OCI-LY1 (cell line): Measurements from ENCODE around the gene ACTA1.
"Not testable (repeated sequence)": the region's sequence is repeated elsewhere in the genome, so short reads cannot be mapped to it uniquely, and the experiment has no call there.

Experiments used
- H2AFZ ChIP-seq: fragments of 200-600 bp; sonication (generic), shearing (Covaris generic); 2 replicates; pipeline ENCODE4 v1.6.0; 2014; ENCODE audit warnings: antibody characterized with exemption, mild to moderate bottlenecking, low read length
- H3F3A ChIP-seq: fragments of 200-600 bp; sonication (generic), shearing (Covaris generic); 2 replicates; pipeline ENCODE4 v1.6.0; 2014; ENCODE audit warnings: mild to moderate bottlenecking, antibody characterized with exemption, low read length, moderate library complexity; ENCODE audit not compliant: insufficient read depth
- H3K27ac ChIP-seq: fragments of 200-600 bp; sonication (generic); 2 replicates; pipeline ENCODE4 v1.5.1; 2014; ENCODE audit warnings: low read length, mixed run types, mild to moderate bottlenecking, low read depth; ENCODE audit not compliant: poor library complexity, severe bottlenecking
- H3K27me3 ChIP-seq: fragments of 200-600 bp; sonication (generic); 2 replicates; pipeline ENCODE4 v1.6.0; 2014; ENCODE audit warnings: antibody characterized with exemption, mild to moderate bottlenecking, low read length, moderate library complexity; ENCODE audit not compliant: insufficient read depth
- H3K36me3 ChIP-seq: fragments of 200-600 bp; sonication (generic); 2 replicates; pipeline ENCODE4 v1.6.1; 2014; ENCODE audit warnings: mild to moderate bottlenecking, antibody characterized with exemption, low read length, moderate library complexity, mixed read lengths; ENCODE audit not compliant: insufficient read depth
- H3K4me1 ChIP-seq: fragments of 200-600 bp; sonication (generic); 2 replicates; pipeline ENCODE4 v1.5.1; 2014; ENCODE audit warnings: mild to moderate bottlenecking, low read length, moderate library complexity; ENCODE audit not compliant: insufficient read depth, severe bottlenecking
- H3K4me2 ChIP-seq: fragments of 200-600 bp; sonication (generic), shearing (Covaris generic); 2 replicates; pipeline ENCODE4 v1.6.1; 2014; ENCODE audit warnings: low read length
- H3K4me3 ChIP-seq: fragments of 200-600 bp; sonication (generic); 2 replicates; pipeline ENCODE4 v1.5.1; 2014; ENCODE audit warnings: low read length, low read depth, mild to moderate bottlenecking, mixed read lengths; ENCODE audit not compliant: poor library complexity, severe bottlenecking
- H3K79me2 ChIP-seq: fragments of 200-600 bp; shearing (Covaris generic); 2 replicates; pipeline ENCODE4 v1.6.1; 2016; ENCODE audit warnings: mixed run types, low read length, mixed read lengths; ENCODE audit not compliant: insufficient read depth
- H3K9ac ChIP-seq: fragments of 200-600 bp; sonication (generic), shearing (Covaris generic); 2 replicates; pipeline ENCODE4 v1.6.1; 2014; ENCODE audit warnings: mild to moderate bottlenecking, low read length, mixed read lengths
- H3K9me2 ChIP-seq: fragments of 200-600 bp; sonication (generic), shearing (Covaris generic); 2 replicates; pipeline ENCODE4 v1.6.1; 2014; ENCODE audit warnings: low read depth, mild to moderate bottlenecking, low read length, mixed read lengths
- H3K9me3 ChIP-seq: fragments of 200-600 bp; shearing (Covaris generic); 2 replicates; pipeline ENCODE4 v1.6.1; 2014; ENCODE audit warnings: low read length, mixed read lengths
- H4K20me1 ChIP-seq: fragments of 200-600 bp; sonication (generic), shearing (Covaris generic); 2 replicates; pipeline ENCODE4 v1.6.0; 2016; ENCODE audit warnings: mild to moderate bottlenecking, low read length; ENCODE audit not compliant: insufficient read depth
- EZH2 ChIP-seq: fragments of 200-600 bp; sonication (generic), shearing (Covaris generic); IDR thresholded peaks from 2 replicates; pipeline ENCODE4 v1.8.0; 2017; ENCODE audit warnings: borderline replicate concordance, mixed run types, mild to moderate bottlenecking, antibody characterized with exemption, low read length, moderate library complexity, mixed read lengths
- TF ChIP-seq, protein P1 (sequence below): fragments of 200-600 bp; sonication (generic), shearing (Covaris generic); IDR thresholded peaks from 2 replicates; pipeline ENCODE4 v1.5.1; 2017; ENCODE audit warnings: mild to moderate bottlenecking, antibody characterized with exemption, low read length, moderate library complexity, mixed read lengths

Gene ACTA1

DNA sequence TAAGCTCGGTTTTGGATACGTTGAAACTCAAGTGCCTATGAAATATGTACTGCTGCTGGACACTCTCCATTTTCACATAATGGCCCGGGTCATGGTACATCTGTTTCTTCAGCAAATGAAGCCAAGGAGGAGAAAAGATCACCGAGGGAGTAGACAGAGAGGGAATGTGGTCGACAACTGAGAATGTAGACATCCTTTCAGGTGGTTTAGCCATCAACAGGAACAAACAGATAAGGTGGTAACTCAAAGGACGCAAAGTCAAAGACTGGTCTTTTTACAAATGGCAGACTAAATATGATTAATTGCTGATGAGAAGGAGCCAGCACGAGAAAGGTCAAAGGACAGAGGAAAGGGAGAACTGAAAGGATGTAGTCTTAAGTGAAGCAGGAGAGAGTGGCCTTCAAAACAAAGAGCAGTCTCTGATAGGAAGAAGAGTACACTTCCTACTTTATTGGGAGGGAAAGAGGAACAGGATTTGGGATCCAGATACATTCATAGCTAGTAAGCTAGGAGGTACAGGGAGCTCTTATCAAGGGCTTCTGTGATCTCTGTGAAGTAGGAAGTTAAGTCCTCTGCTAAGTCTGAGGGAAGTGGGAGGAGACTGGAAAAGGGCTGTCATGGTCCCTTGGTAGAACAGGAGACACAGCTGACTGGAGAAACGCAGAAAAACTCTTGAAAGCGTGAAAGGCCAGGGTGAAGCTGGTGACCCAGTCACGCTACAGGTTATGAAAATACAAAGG, 45.9 kb upstream of the ACTA1 start:
- peak overlapping the region; percentile 21 for H3K4me3 ChIP-seq
- H3K36me3 ChIP-seq: peaks cover 55% of the 10 kb centered on the region
- TF ChIP-seq EZH2: no peak
- TF ChIP-seq, protein P1, sequence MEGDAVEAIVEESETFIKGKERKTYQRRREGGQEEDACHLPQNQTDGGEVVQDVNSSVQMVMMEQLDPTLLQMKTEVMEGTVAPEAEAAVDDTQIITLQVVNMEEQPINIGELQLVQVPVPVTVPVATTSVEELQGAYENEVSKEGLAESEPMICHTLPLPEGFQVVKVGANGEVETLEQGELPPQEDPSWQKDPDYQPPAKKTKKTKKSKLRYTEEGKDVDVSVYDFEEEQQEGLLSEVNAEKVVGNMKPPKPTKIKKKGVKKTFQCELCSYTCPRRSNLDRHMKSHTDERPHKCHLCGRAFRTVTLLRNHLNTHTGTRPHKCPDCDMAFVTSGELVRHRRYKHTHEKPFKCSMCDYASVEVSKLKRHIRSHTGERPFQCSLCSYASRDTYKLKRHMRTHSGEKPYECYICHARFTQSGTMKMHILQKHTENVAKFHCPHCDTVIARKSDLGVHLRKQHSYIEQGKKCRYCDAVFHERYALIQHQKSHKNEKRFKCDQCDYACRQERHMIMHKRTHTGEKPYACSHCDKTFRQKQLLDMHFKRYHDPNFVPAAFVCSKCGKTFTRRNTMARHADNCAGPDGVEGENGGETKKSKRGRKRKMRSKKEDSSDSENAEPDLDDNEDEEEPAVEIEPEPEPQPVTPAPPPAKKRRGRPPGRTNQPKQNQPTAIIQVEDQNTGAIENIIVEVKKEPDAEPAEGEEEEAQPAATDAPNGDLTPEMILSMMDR: no peak
- H3K27ac ChIP-seq: peak overlapping the region; percentile 63
- no peaks in the 10 kb centered on the region for H3K9me3 ChIP-seq
- no peak overlapping the region for H2AFZ ChIP-seq
- H3F3A ChIP-seq: no peaks in the 10 kb centered on the region
- H3K79me2 ChIP-seq: no peaks in the 10 kb centered on the region
- H3K4me2 ChIP-seq: peak overlapping the region; percentile 27; the same call in 1 of the 2 replicates
- H3K27me3 ChIP-seq: no peaks in the 10 kb centered on the region
- H3K9ac ChIP-seq: no peak overlapping the region
- no peaks in the 10 kb centered on the region for H3K9me2 ChIP-seq
- no peaks in the 10 kb centered on the region for H4K20me1 ChIP-seq
- H3K4me1 ChIP-seq: peaks cover 38% of the 10 kb centered on the region

DNA sequence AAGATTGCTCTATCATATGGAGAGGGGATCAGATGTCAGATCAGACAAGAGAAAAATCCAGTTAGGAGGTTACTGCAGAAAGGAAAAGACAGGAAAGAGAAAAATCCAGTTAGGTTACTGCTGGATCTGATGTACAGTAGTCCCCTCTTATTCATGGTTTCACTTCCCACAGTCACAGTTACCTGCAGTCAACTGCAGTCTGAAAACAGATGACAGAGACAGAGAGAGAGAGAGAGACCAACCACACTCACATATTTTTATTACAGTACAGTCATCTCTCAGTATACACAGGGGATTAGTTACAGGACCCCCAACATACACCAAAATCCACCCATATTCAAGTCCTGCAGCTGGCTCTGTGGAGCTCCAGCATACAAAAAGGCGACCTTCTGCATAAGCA, 45.0 kb upstream of the ACTA1 start:
- no peaks in the 10 kb centered on the region for H3K9me2 ChIP-seq
- no peak overlapping the region for H2AFZ ChIP-seq
- H3K4me1 ChIP-seq: peaks cover 38% of the 10 kb centered on the region
- peaks cover 57% of the 10 kb centered on the region for H3K36me3 ChIP-seq
- no peaks in the 10 kb centered on the region for H3K27me3 ChIP-seq
- H3F3A ChIP-seq: no peaks in the 10 kb centered on the region
- no peak for TF ChIP-seq EZH2
- TF ChIP-seq, protein P1: no peak
- H3K27ac ChIP-seq: peak overlapping the region; percentile 63
- peak overlapping the region; percentile 19; the same call in 1 of the 2 replicates for H3K4me2 ChIP-seq
- H3K79me2 ChIP-seq: no peaks in the 10 kb centered on the region
- H3K4me3 ChIP-seq: no peak overlapping the region
- no peaks in the 10 kb centered on the region for H4K20me1 ChIP-seq
- H3K9me3 ChIP-seq: no peaks in the 10 kb centered on the region
- no peak overlapping the region for H3K9ac ChIP-seq

DNA sequence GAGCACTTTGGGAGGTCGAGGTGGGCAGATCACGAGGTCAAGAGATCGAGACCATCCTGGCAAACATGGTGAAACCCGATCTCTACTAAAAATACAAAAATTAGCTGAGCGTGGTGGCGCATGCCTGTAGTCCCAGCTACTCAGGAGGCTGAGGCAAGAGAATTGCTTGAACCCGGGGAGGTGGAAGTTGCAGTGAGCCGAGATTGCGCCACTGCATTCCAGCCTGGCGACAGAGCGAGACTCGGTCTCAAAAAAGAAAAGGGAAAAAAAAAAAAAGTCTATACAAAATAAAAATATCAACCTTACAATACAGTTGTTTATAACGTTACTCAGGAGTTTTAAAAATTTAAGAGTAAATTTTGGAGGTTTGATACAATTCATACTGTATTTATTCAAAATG, 42.0 kb upstream of the ACTA1 start:
- not testable (repeated sequence) for H3F3A ChIP-seq
- peaks cover 44% of the 10 kb centered on the region for H3K36me3 ChIP-seq

DNA sequence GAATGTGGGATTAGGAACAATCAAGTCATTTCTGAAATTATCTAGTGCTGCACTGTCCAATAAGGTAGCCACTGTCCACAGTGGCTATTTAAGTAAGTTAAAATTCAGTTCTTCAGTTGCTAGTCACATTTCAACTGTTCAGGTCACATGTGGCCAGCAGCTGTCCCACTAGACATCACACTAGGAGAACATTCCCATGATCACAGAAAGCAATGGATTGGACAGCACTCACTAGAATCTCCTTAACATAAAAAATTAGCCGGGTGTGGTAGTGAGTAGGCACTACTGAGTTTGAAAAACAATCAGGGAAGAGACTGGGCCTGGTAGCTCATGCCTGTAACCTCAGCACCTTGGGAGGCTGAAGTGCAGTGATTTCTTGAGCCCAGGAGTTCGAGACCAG, 40.6 kb upstream of the ACTA1 start:
- Histone ChIP-seq H3K27ac (no peak overlapping the region), H3K4me1 (peaks cover 10% of the 10 kb centered on the region), H3K9me3 (no peaks in the 10 kb centered on the region), H3K4me3 (no peak overlapping the region), H3K36me3 (peaks cover 57% of the 10 kb centered on the region), H3F3A (no peaks in the 10 kb centered on the region), H3K4me2 (no peak overlapping the region), H3K27me3 (no peaks in the 10 kb centered on the region), H3K79me2 (no peaks in the 10 kb centered on the region), H3K9ac (no peak overlapping the region), H2AFZ (no peak overlapping the region), H4K20me1 (no peaks in the 10 kb centered on the region), H3K9me2 (no peaks in the 10 kb centered on the region)
- TF ChIP-seq, protein P1: no peak
- no peak for TF ChIP-seq EZH2

More for the DNA sequence above, 42.0 kb upstream of the ACTA1 start:
- H4K20me1 ChIP-seq, H3K27me3 ChIP-seq, H3K9me2 ChIP-seq, H3K4me2 ChIP-seq, H3K9ac ChIP-seq, H3K79me2 ChIP-seq, H3K9me3 ChIP-seq, H3K27ac ChIP-seq, H2AFZ ChIP-seq, H3K4me3 ChIP-seq: not testable (repeated sequence)
- H3K4me1 ChIP-seq: peaks cover 23% of the 10 kb centered on the region
